ENCODE data around the gene JAKMIP1.

The JAKMIP1 gene

GRCh38 chr4:5992171-5992827, 208.1 kb downstream of the JAKMIP1 start:
- no peaks in the 10 kb centered on the region for H3K4me1 ChIP-seq (ENCODE audit: insufficient read depth, poor library complexity, severe bottlenecking)
- DNase-seq (ENCODE audit: low spot score) (peak; percentile 35), ATAC-seq (ENCODE audit: low read depth) (no peak)
- no peak for TF ChIP-seq CTCF (IDR thresholded peaks at IDR 0.05; ENCODE audit: poor library complexity, severe bottlenecking)
- H3K27me3 ChIP-seq (ENCODE audit: insufficient read depth, poor library complexity, severe bottlenecking): no peaks in the 10 kb centered on the region
- H3K4me3 ChIP-seq (ENCODE audit: severe bottlenecking): no peak overlapping the region
- no peak overlapping the region for H3K27ac ChIP-seq (ENCODE audit: poor library complexity, severe bottlenecking)
- no peaks in the 10 kb centered on the region for H3K9me3 ChIP-seq (ENCODE audit: severe bottlenecking)
- no peaks in the 10 kb centered on the region for H3K36me3 ChIP-seq (ENCODE audit: low read depth)

- H3K4me3 ChIP-seq (ENCODE audit: severe bottlenecking): no peak overlapping the region
- no peaks in the 10 kb centered on the region for H3K27me3 ChIP-seq (ENCODE audit: insufficient read depth, poor library complexity, severe bottlenecking)
- DNase-seq (ENCODE audit: low spot score) (peak; percentile 15), ATAC-seq (ENCODE audit: low read depth) (no peak)
- no peak for TF ChIP-seq CTCF (IDR thresholded peaks at IDR 0.05; ENCODE audit: poor library complexity, severe bottlenecking)
- no peaks in the 10 kb centered on the region for H3K4me1 ChIP-seq (ENCODE audit: insufficient read depth, poor library complexity, severe bottlenecking)
- H3K27ac ChIP-seq (ENCODE audit: poor library complexity, severe bottlenecking): no peak overlapping the region
- no peaks in the 10 kb centered on the region for H3K36me3 ChIP-seq (ENCODE audit: low read depth)
- H3K9me3 ChIP-seq (ENCODE audit: severe bottlenecking): no peaks in the 10 kb centered on the region
Measured at GRCh38 chr4:5991405-5991804, 208.9 kb downstream of the JAKMIP1 start.

- H3K27ac ChIP-seq (ENCODE audit: poor library complexity, severe bottlenecking): no peak overlapping the region
- DNase-seq (ENCODE audit: low spot score) (peak; percentile 47), ATAC-seq (ENCODE audit: low read depth) (no peak)
- no peak for TF ChIP-seq CTCF (IDR thresholded peaks at IDR 0.05; ENCODE audit: poor library complexity, severe bottlenecking)
- H3K36me3 ChIP-seq (ENCODE audit: low read depth): no peaks in the 10 kb centered on the region
- no peaks in the 10 kb centered on the region for H3K27me3 ChIP-seq (ENCODE audit: insufficient read depth, poor library complexity, severe bottlenecking)
- H3K9me3 ChIP-seq (ENCODE audit: severe bottlenecking): no peaks in the 10 kb centered on the region
- H3K4me3 ChIP-seq (ENCODE audit: severe bottlenecking): no peak overlapping the region
- H3K4me1 ChIP-seq (ENCODE audit: insufficient read depth, poor library complexity, severe bottlenecking): no peaks in the 10 kb centered on the region
Measured at GRCh38 chr4:5990446-5991160, 209.7 kb downstream of the JAKMIP1 start.

- Histone ChIP-seq H3K36me3 (ENCODE audit: low read depth) (no peaks in the 10 kb centered on the region), H3K9me3 (ENCODE audit: severe bottlenecking) (no peaks in the 10 kb centered on the region), H3K27ac (ENCODE audit: poor library complexity, severe bottlenecking) (no peak overlapping the region), H3K27me3 (ENCODE audit: insufficient read depth, poor library complexity, severe bottlenecking) (no peaks in the 10 kb centered on the region), H3K4me1 (ENCODE audit: insufficient read depth, poor library complexity, severe bottlenecking) (no peaks in the 10 kb centered on the region), H3K4me3 (ENCODE audit: severe bottlenecking) (no peak overlapping the region)
- TF ChIP-seq CTCF (IDR thresholded peaks at IDR 0.05; ENCODE audit: poor library complexity, severe bottlenecking): no peak
- DNase-seq (ENCODE audit: low spot score): peak; percentile 22
- no peak for ATAC-seq (ENCODE audit: low read depth)
Measured at GRCh38 chr4:5989236-5990225, 210.8 kb downstream of the JAKMIP1 start.
